Activated CD4-positive, alpha-beta memory T cell treated with anti-CD3 and anti-CD28 coated beads, Interleukin-2, amount 10 ng/mL, durations not matched to agents 7 days and 5 days (primary cell): ENCODE measurements around the gene S100A9. TPM values are rescaled to one million over a fixed set of nuclear protein-coding genes. Genes with fewer than 3 reads are reported as not detected.

Experiments
- CTCF ChIA-PET: fragments of 350-600 bp; sonication (Branson Sonifier 250); formaldehyde crosslinking; loops from one replicate; lab custom pipeline; 2021; ENCODE audit warnings: antibody characterized with exemption, inconsistent platforms; lab: Charles Lee
- POLR2A ChIA-PET: fragments of 350-600 bp; sonication (Branson Sonifier 250); formaldehyde crosslinking; loops from one replicate; lab custom pipeline; 2021; ENCODE audit warnings: antibody characterized with exemption; lab: Charles Lee
- DNase-seq: peaks from one replicate; pipeline ENCODE4 v3.0.0-alpha.2; 2020
- H3K27ac Mint-ChIP-seq: one replicate; pipeline ENCODE4 v1.8.0; 2021; ENCODE audit warnings: mild to moderate bottlenecking, mixed read lengths
- H3K27me3 Mint-ChIP-seq: one replicate; pipeline ENCODE4 v1.8.0; 2021; ENCODE audit warnings: mixed read lengths
- H3K36me3 Mint-ChIP-seq: one replicate; pipeline ENCODE4 v1.8.0; 2021; ENCODE audit warnings: low read depth, mixed read lengths
- H3K4me1 Mint-ChIP-seq: one replicate; pipeline ENCODE4 v1.8.0; 2021; ENCODE audit warnings: mixed read lengths
- H3K4me3 Mint-ChIP-seq: one replicate; pipeline ENCODE4 v1.8.0; 2021; ENCODE audit warnings: mild to moderate bottlenecking, mixed read lengths
- H3K9me3 Mint-ChIP-seq: one replicate; pipeline ENCODE4 v1.8.0; 2021; ENCODE audit warnings: mixed read lengths
- total RNA-seq, 2 experiments: library from RNA; stranded (reverse); gene quantifications; one replicate each; pipeline ENCODE4 v1.2.3, GENCODE V29; 2021

The S100A9 gene
- total RNA-seq, 2 experiments from 2014 or later: 0.55 TPM; not detected in 1

- peaks cover 13% of the 10 kb centered on the region for H3K27me3 Mint-ChIP-seq
- H3K4me1 Mint-ChIP-seq: no peaks in the 10 kb centered on the region
- no peak overlapping the region for H3K4me3 Mint-ChIP-seq
- DNase-seq: no peak
- no peaks in the 10 kb centered on the region for H3K36me3 Mint-ChIP-seq
- no peak overlapping the region for H3K27ac Mint-ChIP-seq
- ChIA-PET CTCF (interaction anchor here (3.3 kb wide), 1 partner anchor 16 kb away, joined by 9 read pairs; no protein-coding TSS in a partner anchor), POLR2A (no interaction called here)
- no peaks in the 10 kb centered on the region for H3K9me3 Mint-ChIP-seq
Observed at GRCh38 chr1:153368495-153368894, 10.8 kb downstream of the S100A9 start.

- Mint-ChIP-seq H3K4me3 (no peak overlapping the region), H3K27me3 (peaks cover 9% of the 10 kb centered on the region), H3K9me3 (no peaks in the 10 kb centered on the region), H3K36me3 (no peaks in the 10 kb centered on the region), H3K27ac (no peak overlapping the region), H3K4me1 (no peaks in the 10 kb centered on the region)
- CTCF ChIA-PET: no interaction called here
- POLR2A ChIA-PET: no interaction called here
- DNase-seq: no peak
Observed at GRCh38 chr1:153370146-153370545, 12.5 kb downstream of the S100A9 start.

- CTCF ChIA-PET: no interaction called here
- no peak for DNase-seq
- H3K4me1 Mint-ChIP-seq: no peaks in the 10 kb centered on the region
- H3K27me3 Mint-ChIP-seq: peaks cover 7% of the 10 kb centered on the region
- no peaks in the 10 kb centered on the region for H3K9me3 Mint-ChIP-seq
- POLR2A ChIA-PET: no interaction called here
- H3K4me3 Mint-ChIP-seq: no peak overlapping the region
- H3K36me3 Mint-ChIP-seq: no peaks in the 10 kb centered on the region
- no peak overlapping the region for H3K27ac Mint-ChIP-seq
Observed at GRCh38 chr1:153371231-153371630, 13.6 kb downstream of the S100A9 start.

- H3K27ac Mint-ChIP-seq: no peak overlapping the region
- H3K4me1 Mint-ChIP-seq: no peaks in the 10 kb centered on the region
- H3K9me3 Mint-ChIP-seq: no peaks in the 10 kb centered on the region
- peaks cover 10% of the 10 kb centered on the region for H3K27me3 Mint-ChIP-seq
- H3K36me3 Mint-ChIP-seq: no peaks in the 10 kb centered on the region
- no peak overlapping the region for H3K4me3 Mint-ChIP-seq
- ChIA-PET CTCF (no interaction called here), POLR2A (no interaction called here)
- no peak for DNase-seq
Observed at GRCh38 chr1:153372571-153372970, 14.9 kb downstream of the S100A9 start.

- H3K27ac Mint-ChIP-seq: no peak overlapping the region
- no peak for DNase-seq
- H3K36me3 Mint-ChIP-seq: no peaks in the 10 kb centered on the region
- POLR2A ChIA-PET: interaction anchor here (0.7 kb wide), 1 partner anchor 23 kb away, joined by 3 read pairs; no protein-coding TSS in a partner anchor
- peaks cover 14% of the 10 kb centered on the region for H3K27me3 Mint-ChIP-seq
- H3K4me3 Mint-ChIP-seq: no peak overlapping the region
- H3K4me1 Mint-ChIP-seq: no peaks in the 10 kb centered on the region
- CTCF ChIA-PET: no interaction called here
- H3K9me3 Mint-ChIP-seq: no peaks in the 10 kb centered on the region
Observed at GRCh38 chr1:153374071-153374470, 16.4 kb downstream of the S100A9 start.

- H3K9me3 Mint-ChIP-seq: no peaks in the 10 kb centered on the region
Observed at GRCh38 chr1:153375511-153375910, 17.9 kb downstream of the S100A9 start, which contains the start of gene S100A12. TSS of gene S100A12 (minus strand) at chr1:153375621. CDS start at chr1:153374592, 1,029 bp downstream.

GRCh38 chr1:153379591-153379990 is 21.9 kb downstream of the S100A9 start:
- Mint-ChIP-seq H3K9me3 (peaks cover 6% of the 10 kb centered on the region), H3K27ac (no peak overlapping the region), H3K4me1 (no peaks in the 10 kb centered on the region), H3K36me3 (no peaks in the 10 kb centered on the region), H3K4me3 (no peak overlapping the region), H3K27me3 (peaks cover 33% of the 10 kb centered on the region)
- CTCF ChIA-PET: no interaction called here
- DNase-seq: no peak
- POLR2A ChIA-PET: no interaction called here

More at GRCh38 chr1:153375511-153375910, 17.9 kb downstream of the S100A9 start, which contains the start of gene S100A12:
- H3K27ac Mint-ChIP-seq: no peak within 1 kb of the TSS
- H3K4me3 Mint-ChIP-seq: no peak within 1 kb of the TSS
- no peaks in the 10 kb centered on the region for H3K4me1 Mint-ChIP-seq
- CTCF ChIA-PET: no interaction called here
- DNase-seq: no peak
- H3K27me3 Mint-ChIP-seq: peaks cover 14% of the 10 kb centered on the region
- POLR2A ChIA-PET: no interaction called here
- no peaks in the 10 kb centered on the region for H3K36me3 Mint-ChIP-seq

- ChIA-PET CTCF (no interaction called here), POLR2A (no interaction called here)
- DNase-seq: no peak
- Mint-ChIP-seq H3K27me3 (peaks cover 33% of the 10 kb centered on the region), H3K36me3 (no peaks in the 10 kb centered on the region), H3K4me3 (no peak overlapping the region), H3K27ac (no peak overlapping the region), H3K4me1 (no peaks in the 10 kb centered on the region), H3K9me3 (peaks cover 6% of the 10 kb centered on the region)
Observed at GRCh38 chr1:153380711-153381110, 23.1 kb downstream of the S100A9 start.

- H3K27me3 Mint-ChIP-seq: peaks cover 33% of the 10 kb centered on the region
- H3K4me1 Mint-ChIP-seq: peaks cover 11% of the 10 kb centered on the region
- peaks cover 6% of the 10 kb centered on the region for H3K9me3 Mint-ChIP-seq
- POLR2A ChIA-PET: no interaction called here
- no peak overlapping the region for H3K4me3 Mint-ChIP-seq
- H3K36me3 Mint-ChIP-seq: no peaks in the 10 kb centered on the region
- CTCF ChIA-PET: no interaction called here
- DNase-seq: no peak
- no peak overlapping the region for H3K27ac Mint-ChIP-seq
Observed at GRCh38 chr1:153384958-153385580, 27.4 kb downstream of the S100A9 start.

GRCh38 chr1:153386500-153386901 is 28.8 kb downstream of the S100A9 start:
- DNase-seq: no peak
- Mint-ChIP-seq H3K9me3 (peaks cover 4% of the 10 kb centered on the region), H3K27me3 (peaks cover 29% of the 10 kb centered on the region), H3K4me3 (no peak overlapping the region), H3K36me3 (no peaks in the 10 kb centered on the region), H3K4me1 (peaks cover 11% of the 10 kb centered on the region), H3K27ac (no peak overlapping the region)
- ChIA-PET CTCF (no interaction called here), POLR2A (no interaction called here)

- Mint-ChIP-seq H3K27ac (no peak overlapping the region), H3K27me3 (peaks cover 25% of the 10 kb centered on the region), H3K4me1 (peaks cover 11% of the 10 kb centered on the region), H3K36me3 (no peaks in the 10 kb centered on the region), H3K9me3 (peaks cover 1% of the 10 kb centered on the region), H3K4me3 (no peak overlapping the region)
- POLR2A ChIA-PET: no interaction called here
- no peak for DNase-seq
- CTCF ChIA-PET: no interaction called here
Observed at GRCh38 chr1:153387001-153387400, 29.3 kb downstream of the S100A9 start.

GRCh38 chr1:153387785-153388184 is 30.1 kb downstream of the S100A9 start:
- DNase-seq: no peak
- no peak overlapping the region for H3K4me3 Mint-ChIP-seq
- POLR2A ChIA-PET: no interaction called here
- H3K9me3 Mint-ChIP-seq: no peaks in the 10 kb centered on the region
- no peaks in the 10 kb centered on the region for H3K36me3 Mint-ChIP-seq
- CTCF ChIA-PET: no interaction called here
- peaks cover 11% of the 10 kb centered on the region for H3K4me1 Mint-ChIP-seq
- H3K27ac Mint-ChIP-seq: no peak overlapping the region
- peaks cover 23% of the 10 kb centered on the region for H3K27me3 Mint-ChIP-seq

GRCh38 chr1:153389401-153389800 is 31.7 kb downstream of the S100A9 start:
- no peaks in the 10 kb centered on the region for H3K9me3 Mint-ChIP-seq
- CTCF ChIA-PET: no interaction called here
- DNase-seq: no peak

More at GRCh38 chr1:153389401-153389800, 31.7 kb downstream of the S100A9 start:
- no peaks in the 10 kb centered on the region for H3K36me3 Mint-ChIP-seq
- POLR2A ChIA-PET: no interaction called here
- H3K27ac Mint-ChIP-seq: no peak overlapping the region
- H3K27me3 Mint-ChIP-seq: peaks cover 15% of the 10 kb centered on the region
- peaks cover 11% of the 10 kb centered on the region for H3K4me1 Mint-ChIP-seq
- H3K4me3 Mint-ChIP-seq: no peak overlapping the region
